GM21447 (cell line): ENCODE data around the gene DDX17.

ENCODE experiments used
- ATAC-seq: cut with Tn5 transposase; IDR thresholded peaks from one replicate; pipeline ENCODE4 v1.9.1; 2021; ENCODE audit not compliant: unreplicated experiment

DDX17 gene

DNA sequence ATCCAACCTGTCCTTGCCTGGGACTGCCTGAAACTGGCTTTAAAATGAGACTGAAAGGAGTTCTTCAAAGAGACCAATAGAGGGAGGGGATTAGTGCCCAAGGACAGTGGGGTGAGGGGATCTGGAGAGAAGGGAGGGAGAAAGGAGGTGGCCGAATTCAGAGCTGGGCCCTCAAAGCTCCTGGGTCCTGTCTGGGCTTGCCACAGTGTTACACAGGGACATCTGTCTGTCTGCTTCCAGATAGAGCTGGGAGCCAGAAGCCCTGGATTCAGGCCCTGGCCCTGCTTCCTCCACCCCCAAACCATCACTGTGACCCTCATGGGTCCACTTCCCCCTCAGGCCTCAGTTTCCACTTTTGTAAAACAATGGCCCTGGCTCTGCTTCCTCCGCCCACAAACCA is 54.7 kb downstream of the DDX17 start:
- ATAC-seq, result no peak

DNA sequence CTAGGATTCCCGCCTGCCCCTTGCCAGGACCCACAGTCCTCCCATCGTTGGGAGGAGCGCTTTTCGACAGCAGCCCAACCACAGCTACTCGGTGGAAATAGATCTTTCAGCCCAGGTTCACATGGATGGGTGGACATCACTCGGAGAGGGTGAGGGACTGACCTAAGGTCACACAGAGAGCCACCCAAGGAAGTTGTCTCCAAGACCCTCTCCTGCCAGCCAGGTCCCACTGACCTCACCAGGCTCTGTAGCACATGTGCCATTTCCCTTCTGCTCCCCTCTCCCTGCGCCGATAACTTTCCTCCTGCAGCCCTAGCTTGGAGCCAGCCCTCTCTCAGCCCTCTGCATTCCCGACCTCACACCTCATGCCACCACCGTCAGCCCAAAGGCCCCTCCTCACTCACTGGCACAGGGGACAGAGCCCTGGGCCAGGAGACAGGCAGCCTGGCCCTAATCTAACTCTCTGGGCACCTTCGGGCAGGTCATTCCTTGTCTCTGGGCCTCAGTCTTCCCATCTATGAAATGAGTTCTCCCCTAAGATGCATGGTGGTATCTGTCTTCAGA is 55.8 kb downstream of the DDX17 start:
- ATAC-seq, result no peak

DNA sequence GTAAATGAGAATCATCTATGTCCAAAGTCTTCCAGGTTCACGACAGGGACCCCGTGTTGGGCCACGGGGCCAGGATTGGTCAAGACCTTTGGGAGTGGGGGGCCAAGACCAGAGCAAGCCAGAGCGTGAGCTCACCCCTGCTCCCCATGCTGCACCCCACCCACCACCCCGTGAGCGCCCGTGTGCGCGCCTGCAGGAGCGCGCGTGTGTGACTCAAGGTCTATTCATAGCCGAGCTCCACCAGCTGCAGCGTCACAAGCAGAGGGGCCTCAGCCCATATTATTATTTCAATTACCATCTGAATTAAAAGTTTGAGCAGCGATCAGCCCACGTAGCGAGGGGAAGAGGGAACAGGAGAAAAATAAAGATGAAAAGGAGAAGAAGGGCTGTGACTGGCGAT is 56.3 kb downstream of the DDX17 start:
- no peak for ATAC-seq

- ATAC-seq, result no peak
Observed at GRCh38 chr22:38448945-38449745, 57.0 kb downstream of the DDX17 start.

DNA sequence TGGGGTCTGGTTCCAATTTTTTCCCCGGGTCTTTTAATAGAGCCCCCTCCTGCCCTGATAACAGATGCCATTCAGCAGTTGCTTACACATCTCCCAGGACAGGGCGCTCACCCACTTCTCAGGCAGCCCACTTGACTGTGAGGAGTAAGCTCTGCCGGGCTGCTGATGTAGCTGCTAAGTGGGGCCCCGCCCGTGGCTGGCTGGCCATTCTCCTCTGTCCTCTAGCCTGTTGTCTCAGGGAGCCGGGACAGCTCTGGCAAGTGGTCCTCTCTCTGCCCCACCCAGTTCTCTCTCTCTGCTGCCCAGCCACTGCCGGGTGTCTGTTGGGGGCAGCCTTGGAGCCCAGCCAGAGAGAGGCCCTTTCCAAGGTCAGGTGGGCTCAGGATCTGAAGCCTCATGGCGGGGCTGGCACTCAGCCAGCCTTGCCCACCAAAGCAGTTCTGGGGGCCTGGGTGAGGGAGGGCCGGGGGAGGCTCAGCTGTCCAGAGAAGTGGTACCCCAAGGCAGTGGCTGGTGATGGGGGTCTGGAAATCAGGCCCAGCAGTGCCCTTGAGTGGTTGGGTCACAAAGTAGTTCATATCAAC is 60.0 kb downstream of the DDX17 start:
- ATAC-seq, result no peak

DNA sequence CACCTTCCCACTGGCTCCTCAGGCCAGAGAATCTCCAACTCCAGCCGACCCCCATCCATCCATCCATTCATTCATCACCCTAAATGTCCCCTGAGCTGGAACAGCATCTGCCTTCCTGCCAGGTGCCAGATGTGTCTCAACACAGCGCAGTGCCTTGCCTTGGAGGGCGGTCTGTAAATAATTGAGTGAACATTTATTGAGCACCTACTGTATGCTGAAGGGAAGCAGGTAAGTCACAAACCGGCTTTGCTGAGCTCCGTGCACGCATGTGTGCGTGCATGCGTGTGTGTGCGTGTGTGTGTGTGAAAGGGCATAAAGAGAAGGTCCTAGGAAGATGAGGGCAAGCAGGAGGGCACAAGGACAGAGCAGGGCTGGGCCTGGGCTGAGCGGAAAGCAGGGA is 61.3 kb downstream of the DDX17 start:
- no peak for ATAC-seq

DNA sequence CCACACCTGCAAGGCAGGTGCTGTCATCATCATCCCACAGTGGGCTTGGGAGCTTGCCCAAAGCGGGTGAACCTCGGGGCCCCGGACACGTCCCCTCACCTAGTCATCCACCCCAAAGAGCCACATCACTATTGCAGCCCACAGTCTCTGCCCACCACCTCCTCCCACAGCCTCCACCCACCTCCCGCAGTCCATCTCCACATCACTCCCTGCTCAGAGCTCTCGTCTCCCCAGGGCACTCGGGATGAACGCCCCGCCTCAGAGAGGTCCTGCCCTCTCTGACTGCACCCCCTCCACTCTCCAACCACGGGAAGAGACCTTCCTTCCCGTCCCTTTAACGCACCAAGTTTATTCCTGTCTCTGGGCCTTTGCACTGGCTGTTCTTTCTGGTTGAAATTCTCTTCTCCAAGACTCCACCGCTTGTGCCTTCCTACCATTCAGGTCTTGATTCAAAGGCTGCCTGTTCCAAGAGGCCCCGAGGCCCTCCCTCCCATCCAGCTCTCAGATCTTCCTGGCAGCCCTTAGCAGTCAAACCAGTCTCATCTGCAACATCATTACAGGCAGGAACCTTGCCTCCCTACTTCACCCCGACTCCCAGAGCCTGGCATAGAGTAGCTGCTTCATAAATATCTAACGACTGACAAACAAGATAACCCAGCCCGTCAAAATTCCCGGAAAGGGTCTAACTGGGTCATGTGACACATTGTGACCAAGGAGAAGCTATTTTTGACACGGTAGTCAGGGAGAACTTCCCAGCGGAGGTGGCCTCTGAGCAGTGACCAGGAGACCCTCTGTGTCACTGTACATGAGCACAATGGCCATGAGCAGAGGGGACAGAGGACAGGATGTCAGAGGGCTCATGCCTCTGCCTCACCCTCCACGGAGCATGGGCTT is 62.2 kb downstream of the DDX17 start:
- no peak for ATAC-seq

- ATAC-seq, result no peak
Observed at GRCh38 chr22:38442967-38443627, 63.0 kb downstream of the DDX17 start.

DNA sequence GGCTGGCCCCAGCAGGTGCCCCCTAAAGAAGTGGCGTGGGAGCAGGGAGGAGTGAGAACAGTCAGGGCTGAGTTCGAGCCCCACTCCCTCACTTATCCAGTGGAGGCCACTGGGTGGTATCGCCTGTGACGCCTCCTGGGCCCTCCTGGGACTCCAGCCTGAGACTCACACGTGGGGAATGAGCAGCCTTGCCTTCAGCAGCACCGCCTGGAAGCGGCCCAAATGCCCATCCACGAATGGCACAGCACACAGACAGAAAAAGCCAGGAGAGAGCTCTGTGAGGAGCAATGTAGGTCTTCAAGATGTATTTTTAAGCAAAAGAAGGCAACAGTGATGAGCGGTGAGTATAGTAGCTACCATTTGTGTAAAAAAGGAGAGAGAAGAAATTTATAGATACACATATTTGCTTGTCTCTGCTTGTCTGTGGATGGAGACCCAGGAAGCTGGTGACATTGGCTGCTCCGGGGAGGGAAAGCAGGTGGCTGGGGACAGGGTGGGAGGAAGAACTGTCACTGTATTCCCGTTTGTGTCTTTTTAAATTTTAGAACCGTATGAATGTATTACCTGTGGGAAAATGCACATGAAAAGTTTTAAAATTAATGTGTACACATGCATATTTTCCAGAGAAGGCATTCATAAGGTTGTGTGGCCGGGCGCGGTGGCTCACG is 64.4 kb downstream of the DDX17 start:
- no peak for ATAC-seq

- ATAC-seq, result no peak
Observed at GRCh38 chr22:38440747-38441350, 65.3 kb downstream of the DDX17 start.

DNA sequence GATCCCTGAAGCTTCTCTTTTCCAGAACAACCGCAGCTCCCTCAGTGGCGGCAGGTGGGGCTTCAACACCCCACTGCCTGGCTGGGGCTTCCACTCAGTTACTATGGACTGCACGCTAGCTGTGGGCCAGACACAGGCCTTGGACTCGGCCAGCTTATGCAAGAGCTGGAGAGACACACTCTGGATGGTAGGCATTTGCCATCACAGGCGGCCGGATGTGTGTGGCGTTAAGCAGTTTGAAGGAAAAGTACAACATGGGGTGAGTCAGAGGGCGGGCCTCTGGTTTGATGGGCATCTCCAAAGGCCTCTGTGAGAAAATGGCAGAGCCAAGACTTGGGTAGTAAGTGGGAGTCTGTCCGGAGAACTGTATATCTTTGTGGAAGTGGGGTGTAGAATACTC is 68.7 kb downstream of the DDX17 start:
- no peak for ATAC-seq

DNA sequence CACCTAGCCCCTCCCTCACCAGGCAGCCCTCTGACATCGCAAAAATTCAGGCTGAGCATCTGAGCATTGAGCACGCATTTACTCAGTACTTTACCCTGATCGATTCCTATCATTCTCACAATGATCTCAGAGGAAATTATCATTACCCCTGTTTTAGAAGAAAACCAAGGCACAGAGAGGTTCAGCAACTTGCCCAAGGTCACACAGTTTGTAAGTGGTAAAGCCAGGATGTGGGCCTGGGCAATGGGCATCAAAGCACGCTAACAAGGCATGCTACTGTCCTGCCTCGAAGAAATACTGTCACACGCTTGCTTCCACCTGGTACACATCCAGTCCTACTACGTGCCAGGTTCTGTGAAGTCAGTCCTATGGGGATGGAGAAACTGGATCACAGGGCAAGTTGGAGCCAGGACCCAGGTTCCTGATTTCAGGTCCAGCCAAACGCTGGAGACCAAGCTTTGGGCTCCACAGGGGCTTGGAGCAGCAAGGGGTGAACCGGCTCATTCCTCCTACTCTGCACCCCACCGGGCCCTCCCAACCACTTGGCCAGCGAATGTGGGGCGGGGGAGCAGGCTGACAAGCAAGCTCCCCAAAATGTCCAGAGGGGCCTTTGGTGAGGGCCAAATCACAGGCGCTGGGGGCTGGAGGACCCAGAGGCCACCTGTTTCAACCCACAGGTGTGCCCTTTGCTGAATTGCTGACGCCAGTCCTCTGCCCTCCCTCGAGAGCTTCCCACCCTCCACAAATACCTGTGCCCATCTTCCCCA is 69.3 kb downstream of the DDX17 start:
- ATAC-seq, result no peak

DNA sequence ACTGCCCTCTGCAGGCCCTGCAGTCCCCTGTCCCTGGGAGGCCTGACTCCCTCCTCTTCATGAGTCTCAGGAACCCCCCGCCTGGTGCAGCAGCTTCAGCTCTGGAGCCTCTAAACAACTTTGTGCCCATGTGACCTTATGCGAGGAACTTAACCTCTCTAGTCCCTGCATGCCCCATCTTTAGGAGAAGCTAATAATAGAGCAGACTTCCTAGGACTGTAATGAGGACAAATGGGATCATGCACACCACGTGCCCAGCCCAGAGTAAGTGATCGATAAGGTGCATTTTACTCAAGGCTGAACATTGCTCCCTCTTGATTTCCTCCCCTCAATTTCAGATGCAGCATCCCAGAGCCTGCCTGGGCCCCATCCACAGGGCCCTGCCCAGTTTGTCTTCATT is 70.1 kb downstream of the DDX17 start:
- no peak for ATAC-seq

- no peak for ATAC-seq
Observed at GRCh38 chr22:38435010-38435409, 71.1 kb downstream of the DDX17 start.

DNA sequence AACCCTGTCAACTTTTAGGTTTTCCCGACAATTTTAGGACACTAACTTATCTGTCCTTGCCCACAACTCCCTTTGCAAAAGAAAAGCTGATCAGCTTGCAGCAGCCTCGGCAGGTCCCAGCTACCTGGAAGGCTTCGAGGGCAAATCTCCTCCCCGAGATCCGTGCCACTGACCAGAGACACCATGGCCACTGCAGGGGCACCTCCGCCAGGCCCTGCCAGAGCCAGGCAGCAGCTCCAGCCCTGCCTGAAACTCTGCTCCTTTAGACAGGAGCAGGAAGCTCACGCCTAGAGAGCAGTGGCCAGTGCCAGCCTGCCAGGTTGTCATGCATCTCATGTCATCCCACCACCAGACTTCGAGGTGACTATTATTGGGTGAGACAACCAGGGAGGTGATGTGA is 72.2 kb downstream of the DDX17 start:
- ATAC-seq, result no peak
